HCT116 (cell line): ENCODE results near the gene CNGA3. TPM values are rescaled to one million over a fixed set of nuclear protein-coding genes. Genes with fewer than 3 reads are reported as not detected.

Source experiments
- ATAC-seq: fragments of 200-7000 bp; cut with Tn5 transposase; 2 replicates; pipeline ENCODE4 v1.9.1; 2020; ENCODE audit warnings: mild to moderate bottlenecking, moderate library complexity
- BruUV-seq: library from RNA; stranded (reverse); fragments of 400-500 nt; replicated peaks from 2 replicates; lab custom pipeline; 2021; lab: Mats Ljungman, UMichigan
- CTCF ChIA-PET: fragments of 300-600 bp; sonication (Branson Sonifier 250); formaldehyde crosslinking; loops from one replicate; lab custom pipeline; 2021; ENCODE audit warnings: antibody characterized with exemption; lab: Charles Lee
- POLR2A ChIA-PET: fragments of 300-600, 350-600 bp; sonication (Branson Sonifier 250); formaldehyde crosslinking; loops from one replicate; lab custom pipeline; 2021; ENCODE audit warnings: antibody characterized with exemption; lab: Charles Lee
- RAD21 ChIA-PET, 2 experiments: fragments of 300-600 bp; sonication (Branson Sonifier 250); formaldehyde crosslinking; loops; one replicate each; lab custom pipeline; 2023; ENCODE audit warnings: low total read pairs in 2 of 2; ENCODE audit not compliant: uncharacterized antibody in 2 of 2, unreplicated experiment in 2 of 2, low non-redundant PET in 1 of 2; lab: Charles Lee
- DNase-seq: peaks from one replicate; pipeline ENCODE4 v3.0.0-alpha.2; 2010; ENCODE audit warnings: low read depth, low spot score
- H2AFZ ChIP-seq: fragments of 200-600 bp; shearing (Covaris generic), sonication (generic); 2 replicates; pipeline ENCODE4 v1.6.1; 2017; ENCODE audit warnings: low read depth, mixed run types, mixed read lengths, antibody characterized with exemption, low read length; ENCODE audit not compliant: poor library complexity, severe bottlenecking
- H3K27ac ChIP-seq: 2 replicates; pipeline ENCODE4 v1.5.1; 2012; ENCODE audit warnings: low read depth, low read length
- H3K27me3 ChIP-seq: fragments of 200-600 bp; sonication (generic); 2 replicates; pipeline ENCODE4 v1.6.1; 2016; ENCODE audit warnings: mixed run types, low read length, mixed read lengths; ENCODE audit not compliant: insufficient read depth
- H3K36me3 ChIP-seq, 2 experiments: fragments of 200-500 bp in 1 of 2; fragments of 200-600 bp in 1 of 2; sonication (Bioruptor generic) in 1 of 2; sonication (generic) in 1 of 2; 2 replicates each; pipeline versions ENCODE4 v1.5.1 to v1.6.1; 2014 to 2016; ENCODE audit warnings: low read length in 2 of 2, inconsistent platforms in 1 of 2, mixed read lengths in 1 of 2, mixed run types in 1 of 2; ENCODE audit not compliant: insufficient read depth in 2 of 2, control insufficient read depth in 1 of 2
- H3K4me1 ChIP-seq, 2 experiments: fragments of 200-600 bp in 1 of 2; sonication (generic) in 1 of 2; 2 replicates each; pipeline versions ENCODE4 v1.5.1 to v1.6.1; 2012 to 2017; ENCODE audit warnings: low read length in 2 of 2, inconsistent platforms in 1 of 2, mild to moderate bottlenecking in 1 of 2, mixed read lengths in 1 of 2, mixed run types in 1 of 2, moderate library complexity in 1 of 2; ENCODE audit not compliant: insufficient read depth in 2 of 2, control insufficient read depth in 1 of 2
- H3K4me2 ChIP-seq: fragments of 200-600 bp; sonication (generic); 2 replicates; pipeline ENCODE4 v1.6.1; 2017; ENCODE audit warnings: mixed run types, low read length, mixed read lengths
- H3K4me3 ChIP-seq, 2 experiments: fragments of 200-600 bp in 1 of 2; sonication (generic) in 1 of 2; replicated peaks in 1 of 2; 2 replicates each; pipeline ENCODE4 v1.5.1; 2011 to 2016; ENCODE audit warnings: low read length in 2 of 2, control low read depth in 1 of 2, low read depth in 1 of 2, mild to moderate bottlenecking in 1 of 2, mixed read lengths in 1 of 2, mixed run types in 1 of 2
- H3K79me2 ChIP-seq: fragments of 200-600 bp; sonication (generic); 2 replicates; pipeline ENCODE4 v1.6.1; 2017; ENCODE audit warnings: mild to moderate bottlenecking, mixed run types, low read length, moderate library complexity, mixed read lengths; ENCODE audit not compliant: insufficient read depth
- H3K9ac ChIP-seq: fragments of 200-600 bp; sonication (generic); 2 replicates; pipeline ENCODE4 v1.6.1; 2016; ENCODE audit warnings: low read length, mixed read lengths
- H3K9me2 ChIP-seq: fragments of 200-600 bp; sonication (generic), shearing (Covaris generic); 2 replicates; pipeline ENCODE4 v1.6.1; 2017; ENCODE audit warnings: mixed run types, mild to moderate bottlenecking, moderate library complexity; ENCODE audit not compliant: insufficient read depth
- H3K9me3 ChIP-seq, 2 experiments: fragments of 200-500 bp in 1 of 2; fragments of 200-600 bp in 1 of 2; sonication (Bioruptor generic) in 1 of 2; sonication (generic) in 1 of 2; 2 replicates each; pipeline ENCODE4 v1.6.1; 2014 to 2017; ENCODE audit warnings: low read length in 2 of 2, mixed read lengths in 2 of 2, inconsistent platforms in 1 of 2, low read depth in 1 of 2, mild to moderate bottlenecking in 1 of 2, mixed run types in 1 of 2, moderate library complexity in 1 of 2; ENCODE audit not compliant: control insufficient read depth in 1 of 2, insufficient read depth in 1 of 2
- H4K20me1 ChIP-seq: fragments of 200-600 bp; sonication (generic), shearing (Covaris generic); 2 replicates; pipeline ENCODE4 v1.6.1; 2017; ENCODE audit warnings: mixed run types, mild to moderate bottlenecking, moderate library complexity; ENCODE audit not compliant: insufficient read depth
- ATF3 ChIP-seq: IDR thresholded peaks from 2 replicates; pipeline ENCODE4 v1.6.1; 2012
- CBX3 ChIP-seq: IDR thresholded peaks from 2 replicates; pipeline ENCODE4 v1.6.1; 2012; ENCODE audit warnings: low read depth
- CTCF ChIP-seq, 3 experiments: fragments of 200-600 bp in 1 of 3; sonication (generic) in 1 of 3; IDR thresholded peaks in 2 of 3; conservative IDR thresholded peaks in 1 of 3; 2 replicates each; pipeline ENCODE4 v1.5.1; 2012 to 2017; ENCODE audit warnings: low read depth in 2 of 3, low read length in 2 of 3, antibody characterized with exemption in 1 of 3, borderline replicate concordance in 1 of 3, control low read depth in 1 of 3, mild to moderate bottlenecking in 1 of 3, mixed read lengths in 1 of 3, mixed run types in 1 of 3, moderate library complexity in 1 of 3; ENCODE audit not compliant: insufficient read depth in 1 of 3
- EGR1 ChIP-seq: IDR thresholded peaks from 2 replicates; pipeline ENCODE4 v1.6.1; 2012; ENCODE audit warnings: low read depth
- ELF1 ChIP-seq: IDR thresholded peaks from 2 replicates; pipeline ENCODE4 v1.6.1; 2012; ENCODE audit warnings: low read depth, borderline replicate concordance
- EZH2phosphoT487 ChIP-seq: fragments of 200-600 bp; IDR thresholded peaks from 2 replicates; pipeline ENCODE4 v1.6.1; 2018; ENCODE audit warnings: antibody characterized with exemption, borderline replicate concordance
- FOSL1 ChIP-seq: IDR thresholded peaks from 2 replicates; pipeline ENCODE4 v1.6.1; 2012; ENCODE audit warnings: low read depth
- JUND ChIP-seq: IDR thresholded peaks from 2 replicates; pipeline ENCODE4 v1.6.1; 2012
- POLR2A ChIP-seq: IDR thresholded peaks from 2 replicates; pipeline ENCODE4 v1.7.0; 2011; ENCODE audit warnings: borderline replicate concordance; ENCODE audit not compliant: insufficient read depth, insufficient read length; ENCODE audit errors: extremely low read depth
- POLR2AphosphoS5 ChIP-seq: IDR thresholded peaks from 2 replicates; pipeline ENCODE4 v1.6.1; 2011; ENCODE audit warnings: mild to moderate bottlenecking, low read depth, low read length, moderate library complexity
- SP1 ChIP-seq: IDR thresholded peaks from 2 replicates; pipeline ENCODE4 v1.6.1; 2012; ENCODE audit warnings: low read depth
- TCF7L2 ChIP-seq: IDR thresholded peaks from 2 replicates; pipeline ENCODE4 v1.7.0; 2011; ENCODE audit warnings: borderline replicate concordance, inconsistent platforms; ENCODE audit not compliant: insufficient read depth, insufficient read length; ENCODE audit errors: extremely low read depth
- ZFX ChIP-seq: fragments of 450-650 bp; IDR thresholded peaks from 2 replicates; pipeline ENCODE4 v1.6.1; 2017
- intact Hi-C: fragments of 100-400 bp; cut with micrococcal nuclease; formaldehyde crosslinking; loops from 2 replicates; pipeline ENCODE4 v1.10.0; 2022
- total RNA-seq: library from RNA; stranded (reverse); gene quantifications from one replicate; pipeline ENCODE4 v1.2.1, GENCODE V29; 2021; ENCODE audit not compliant: unreplicated experiment
- TF ChIP-seq, protein P1 (sequence below): IDR thresholded peaks from 2 replicates; pipeline ENCODE4 v1.6.1; 2012; ENCODE audit warnings: low read depth
- TF ChIP-seq, protein P2 (sequence below): IDR thresholded peaks from 2 replicates; pipeline ENCODE4 v1.6.1; 2012

Gene CNGA3
- total RNA-seq, 1 experiment from 2014 or later: not detected

DNA sequence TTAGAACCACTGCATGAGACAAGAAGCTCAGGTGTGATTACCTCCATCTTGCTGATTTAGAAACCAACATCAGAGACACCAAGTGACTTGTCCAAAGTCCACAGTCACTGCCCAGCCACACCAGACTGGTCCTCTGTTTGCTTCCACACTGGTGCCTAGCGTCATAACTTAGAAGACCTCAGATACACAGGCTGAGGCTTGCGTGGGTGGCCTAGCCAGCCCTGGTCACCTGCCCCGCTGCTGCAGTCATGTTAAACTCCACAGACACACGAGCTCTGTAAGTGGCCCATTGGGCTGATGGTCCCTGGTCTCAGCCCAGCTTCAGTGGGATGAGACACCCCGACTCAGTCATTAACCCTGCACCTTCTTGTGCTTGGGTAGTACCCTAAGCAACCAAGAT, 47.1 kb downstream of the CNGA3 start:
- no peak overlapping the region for H3K4me2 ChIP-seq
- no peaks in the 10 kb centered on the region for H3K79me2 ChIP-seq
- DNase-seq (no peak), ATAC-seq (no peak)
- TF ChIP-seq, protein P1, sequence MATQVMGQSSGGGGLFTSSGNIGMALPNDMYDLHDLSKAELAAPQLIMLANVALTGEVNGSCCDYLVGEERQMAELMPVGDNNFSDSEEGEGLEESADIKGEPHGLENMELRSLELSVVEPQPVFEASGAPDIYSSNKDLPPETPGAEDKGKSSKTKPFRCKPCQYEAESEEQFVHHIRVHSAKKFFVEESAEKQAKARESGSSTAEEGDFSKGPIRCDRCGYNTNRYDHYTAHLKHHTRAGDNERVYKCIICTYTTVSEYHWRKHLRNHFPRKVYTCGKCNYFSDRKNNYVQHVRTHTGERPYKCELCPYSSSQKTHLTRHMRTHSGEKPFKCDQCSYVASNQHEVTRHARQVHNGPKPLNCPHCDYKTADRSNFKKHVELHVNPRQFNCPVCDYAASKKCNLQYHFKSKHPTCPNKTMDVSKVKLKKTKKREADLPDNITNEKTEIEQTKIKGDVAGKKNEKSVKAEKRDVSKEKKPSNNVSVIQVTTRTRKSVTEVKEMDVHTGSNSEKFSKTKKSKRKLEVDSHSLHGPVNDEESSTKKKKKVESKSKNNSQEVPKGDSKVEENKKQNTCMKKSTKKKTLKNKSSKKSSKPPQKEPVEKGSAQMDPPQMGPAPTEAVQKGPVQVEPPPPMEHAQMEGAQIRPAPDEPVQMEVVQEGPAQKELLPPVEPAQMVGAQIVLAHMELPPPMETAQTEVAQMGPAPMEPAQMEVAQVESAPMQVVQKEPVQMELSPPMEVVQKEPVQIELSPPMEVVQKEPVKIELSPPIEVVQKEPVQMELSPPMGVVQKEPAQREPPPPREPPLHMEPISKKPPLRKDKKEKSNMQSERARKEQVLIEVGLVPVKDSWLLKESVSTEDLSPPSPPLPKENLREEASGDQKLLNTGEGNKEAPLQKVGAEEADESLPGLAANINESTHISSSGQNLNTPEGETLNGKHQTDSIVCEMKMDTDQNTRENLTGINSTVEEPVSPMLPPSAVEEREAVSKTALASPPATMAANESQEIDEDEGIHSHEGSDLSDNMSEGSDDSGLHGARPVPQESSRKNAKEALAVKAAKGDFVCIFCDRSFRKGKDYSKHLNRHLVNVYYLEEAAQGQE: no peak
- TF ChIP-seq ELF1 (no peak), CBX3 (no peak), JUND (no peak), CTCF (IDR thresholded peaks at IDR 0.05 in 2 of 3, conservative IDR thresholded peaks at IDR 0.05 in 1 of 3; ENCODE audit: borderline replicate concordance in 1 of 3, insufficient read depth in 1 of 3, low read depth in 2 of 3, low read length in 2 of 3) (no peak), POLR2AphosphoS5 (no peak), TCF7L2 (no peak), EGR1 (no peak), ZFX (no peak), POLR2A (no peak), FOSL1 (no peak), ATF3 (no peak), EZH2phosphoT487 (no peak), SP1 (no peak)
- TF ChIP-seq, protein P2, sequence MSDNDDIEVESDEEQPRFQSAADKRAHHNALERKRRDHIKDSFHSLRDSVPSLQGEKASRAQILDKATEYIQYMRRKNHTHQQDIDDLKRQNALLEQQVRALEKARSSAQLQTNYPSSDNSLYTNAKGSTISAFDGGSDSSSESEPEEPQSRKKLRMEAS: no peak
- no peak overlapping the region for H3K4me3 ChIP-seq
- H3K9me2 ChIP-seq: no peaks in the 10 kb centered on the region
- no peak overlapping the region for H2AFZ ChIP-seq
- POLR2A ChIA-PET: no interaction called here
- RAD21 ChIA-PET: no interaction called here
- H3K36me3 ChIP-seq: no peaks in the 10 kb centered on the region
- no peaks in the 10 kb centered on the region for H3K9me3 ChIP-seq
- no peak overlapping the region for H3K27ac ChIP-seq
- no peaks in the 10 kb centered on the region for H4K20me1 ChIP-seq
- CTCF ChIA-PET: no interaction called here
- H3K9ac ChIP-seq: no peak overlapping the region
- BruUV-seq: no TSS peak
- H3K27me3 ChIP-seq: no peaks in the 10 kb centered on the region
- no peaks in the 10 kb centered on the region for H3K4me1 ChIP-seq
- intact Hi-C loops: no loop called here
